SK-N-SH (cell line): ENCODE data around the gene PAFAH1B1.

Source experiments
- EP300 ChIP-seq, 2 experiments: IDR thresholded peaks; 2 replicates each; pipeline versions ENCODE4 v1.4.0 to v1.6.1; 2012; ENCODE audit warnings: borderline replicate concordance in 1 of 2, low read depth in 1 of 2, low read length in 1 of 2
- JUND ChIP-seq: IDR thresholded peaks from 2 replicates; pipeline ENCODE4 v1.4.0; 2012
- NFIC ChIP-seq: IDR thresholded peaks from 2 replicates; pipeline ENCODE4 v1.4.0; 2012; ENCODE audit warnings: borderline replicate concordance
- POLR2AphosphoS5 ChIP-seq: IDR thresholded peaks from 2 replicates; pipeline ENCODE4 v1.6.1; 2012; ENCODE audit warnings: low read depth, low read length
- SIN3A ChIP-seq: IDR thresholded peaks from 2 replicates; pipeline ENCODE4 v1.6.1; 2012; ENCODE audit warnings: low read depth, mild to moderate bottlenecking, low read length, moderate library complexity, borderline replicate concordance
- TEAD4 ChIP-seq: IDR thresholded peaks from 2 replicates; pipeline ENCODE4 v1.4.0; 2012; ENCODE audit warnings: mild to moderate bottlenecking, borderline replicate concordance; ENCODE audit not compliant: insufficient read depth
- TF ChIP-seq, protein P1 (sequence below): fragments of 200-600 bp; sonication (generic); IDR thresholded peaks from 2 replicates; pipeline ENCODE4 v1.6.1; 2017; ENCODE audit warnings: antibody characterized with exemption, mild to moderate bottlenecking, moderate library complexity
- TF ChIP-seq, protein P2 (sequence below): fragments of 150-350 bp; IDR thresholded peaks from 2 replicates; pipeline ENCODE4 v1.6.1; 2017; ENCODE audit warnings: antibody characterized with exemption, low read length, low read depth, borderline replicate concordance
- TF ChIP-seq, protein P3 (sequence below): IDR thresholded peaks from 2 replicates; pipeline ENCODE4 v1.4.0; 2012; ENCODE audit warnings: low read depth

DNA sequence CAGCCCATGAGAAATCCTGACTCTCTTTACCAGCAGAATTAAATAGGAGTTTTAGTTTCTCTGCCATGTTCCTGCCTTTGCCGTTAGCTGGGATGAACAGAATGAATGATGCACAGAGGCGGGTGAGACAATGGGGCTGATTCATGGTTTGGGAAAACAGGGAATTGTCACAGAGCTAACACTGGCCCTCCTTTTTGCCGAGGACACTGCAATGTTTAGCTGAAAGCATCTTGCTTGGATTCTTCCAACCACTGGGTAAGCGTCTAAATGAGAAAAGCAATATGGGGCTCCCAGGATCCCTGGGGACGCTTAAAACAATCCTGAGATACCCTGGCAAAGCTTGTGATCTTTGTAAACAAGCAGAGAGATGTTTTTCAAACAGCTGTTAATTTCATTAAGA is 12.8 kb upstream of the PAFAH1B1 start:
- TF ChIP-seq, protein P1, sequence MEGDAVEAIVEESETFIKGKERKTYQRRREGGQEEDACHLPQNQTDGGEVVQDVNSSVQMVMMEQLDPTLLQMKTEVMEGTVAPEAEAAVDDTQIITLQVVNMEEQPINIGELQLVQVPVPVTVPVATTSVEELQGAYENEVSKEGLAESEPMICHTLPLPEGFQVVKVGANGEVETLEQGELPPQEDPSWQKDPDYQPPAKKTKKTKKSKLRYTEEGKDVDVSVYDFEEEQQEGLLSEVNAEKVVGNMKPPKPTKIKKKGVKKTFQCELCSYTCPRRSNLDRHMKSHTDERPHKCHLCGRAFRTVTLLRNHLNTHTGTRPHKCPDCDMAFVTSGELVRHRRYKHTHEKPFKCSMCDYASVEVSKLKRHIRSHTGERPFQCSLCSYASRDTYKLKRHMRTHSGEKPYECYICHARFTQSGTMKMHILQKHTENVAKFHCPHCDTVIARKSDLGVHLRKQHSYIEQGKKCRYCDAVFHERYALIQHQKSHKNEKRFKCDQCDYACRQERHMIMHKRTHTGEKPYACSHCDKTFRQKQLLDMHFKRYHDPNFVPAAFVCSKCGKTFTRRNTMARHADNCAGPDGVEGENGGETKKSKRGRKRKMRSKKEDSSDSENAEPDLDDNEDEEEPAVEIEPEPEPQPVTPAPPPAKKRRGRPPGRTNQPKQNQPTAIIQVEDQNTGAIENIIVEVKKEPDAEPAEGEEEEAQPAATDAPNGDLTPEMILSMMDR, result no peak
- TF ChIP-seq, protein P2, sequence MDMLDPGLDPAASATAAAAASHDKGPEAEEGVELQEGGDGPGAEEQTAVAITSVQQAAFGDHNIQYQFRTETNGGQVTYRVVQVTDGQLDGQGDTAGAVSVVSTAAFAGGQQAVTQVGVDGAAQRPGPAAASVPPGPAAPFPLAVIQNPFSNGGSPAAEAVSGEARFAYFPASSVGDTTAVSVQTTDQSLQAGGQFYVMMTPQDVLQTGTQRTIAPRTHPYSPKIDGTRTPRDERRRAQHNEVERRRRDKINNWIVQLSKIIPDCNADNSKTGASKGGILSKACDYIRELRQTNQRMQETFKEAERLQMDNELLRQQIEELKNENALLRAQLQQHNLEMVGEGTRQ, result no peak
- TF ChIP-seq POLR2AphosphoS5, result no peak
- no peak for TF ChIP-seq TEAD4
- no peak for TF ChIP-seq EP300 (IDR thresholded peaks at IDR 0.05; ENCODE audit: borderline replicate concordance in 1 of 2, low read depth in 1 of 2, low read length in 1 of 2)
- no peak for TF ChIP-seq NFIC
- TF ChIP-seq, protein P3, sequence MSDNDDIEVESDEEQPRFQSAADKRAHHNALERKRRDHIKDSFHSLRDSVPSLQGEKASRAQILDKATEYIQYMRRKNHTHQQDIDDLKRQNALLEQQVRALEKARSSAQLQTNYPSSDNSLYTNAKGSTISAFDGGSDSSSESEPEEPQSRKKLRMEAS, result no peak
- no peak for TF ChIP-seq SIN3A
- no peak for TF ChIP-seq JUND
